HG03558 (cell line): ENCODE measurements around the gene SH3BP1.
A peak's percentile ranks its signal among the peaks of the same experiment; 100 is the strongest.
"Not testable (repeated sequence)": the region's sequence is repeated elsewhere in the genome, so short reads cannot be mapped to it uniquely, and the experiment has no call there.

Experiments
- ATAC-seq: cut with Tn5 transposase; IDR thresholded peaks from one replicate; pipeline ENCODE4 v1.9.1; 2021; ENCODE audit warnings: moderate number of reproducible peaks; ENCODE audit not compliant: unreplicated experiment; ENCODE audit errors: extremely low read depth

Gene SH3BP1

DNA sequence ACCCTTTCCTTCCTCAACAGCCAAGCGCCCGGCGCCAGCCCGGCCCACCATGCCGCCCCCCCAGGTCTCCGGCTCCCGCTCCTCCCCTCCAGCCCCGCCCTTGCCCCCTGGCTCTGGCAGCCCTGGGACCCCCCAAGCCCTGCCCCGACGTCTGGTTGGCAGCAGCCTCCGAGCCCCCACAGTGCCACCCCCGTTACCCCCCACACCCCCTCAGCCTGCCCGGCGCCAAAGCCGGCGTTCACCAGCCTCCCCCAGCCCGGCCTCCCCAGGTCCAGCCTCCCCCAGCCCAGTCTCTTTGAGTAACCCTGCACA lies 15.7 kb downstream of the SH3BP1 start:
- ATAC-seq = no peak

DNA sequence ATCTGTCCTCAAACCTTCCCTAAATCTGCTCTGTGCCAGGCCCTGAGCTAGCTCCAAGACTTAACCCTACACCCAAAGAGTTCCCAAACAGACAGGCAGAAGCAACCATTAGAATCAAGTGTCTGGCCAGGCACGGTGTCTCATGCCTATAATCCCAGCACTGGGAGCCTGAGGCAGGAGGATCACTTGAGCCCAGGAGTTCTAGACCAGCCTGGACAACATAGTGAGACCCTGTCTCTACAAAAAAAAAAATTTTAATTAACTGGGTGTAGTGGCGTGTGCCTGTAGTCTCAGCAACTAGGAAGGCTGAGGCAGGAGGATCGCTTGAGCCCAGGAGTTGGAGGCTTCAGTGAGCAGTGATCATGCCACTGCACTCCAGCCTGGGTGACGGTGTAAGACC lies 17.1 kb downstream of the SH3BP1 start:
- not testable (repeated sequence) for ATAC-seq

DNA sequence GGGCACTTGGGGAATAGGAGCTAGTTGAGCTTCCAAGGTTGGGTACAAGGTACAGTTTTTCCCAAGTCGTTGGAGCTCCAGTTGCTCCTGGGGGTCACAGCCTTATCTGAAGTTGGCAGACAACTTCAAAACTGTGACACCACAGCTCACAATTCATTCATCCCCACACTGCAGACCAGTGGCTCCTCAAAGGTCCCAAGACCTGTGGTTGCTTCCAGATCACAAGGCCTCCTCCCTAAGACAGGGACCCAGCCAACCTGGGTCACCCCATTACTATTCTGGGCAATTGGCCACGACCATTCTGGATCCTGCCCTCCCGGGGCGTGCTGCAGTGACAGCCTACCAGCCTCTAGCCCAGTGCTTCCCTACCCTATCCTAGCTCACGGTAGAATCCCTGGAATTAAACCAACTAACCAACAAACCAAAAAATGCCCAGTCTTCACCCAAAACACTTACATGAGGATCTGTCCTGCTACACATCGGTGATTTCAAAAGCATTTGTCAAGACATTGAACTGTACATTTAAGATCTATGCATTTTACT lies 18.2 kb downstream of the SH3BP1 start:
- ATAC-seq = no peak

DNA sequence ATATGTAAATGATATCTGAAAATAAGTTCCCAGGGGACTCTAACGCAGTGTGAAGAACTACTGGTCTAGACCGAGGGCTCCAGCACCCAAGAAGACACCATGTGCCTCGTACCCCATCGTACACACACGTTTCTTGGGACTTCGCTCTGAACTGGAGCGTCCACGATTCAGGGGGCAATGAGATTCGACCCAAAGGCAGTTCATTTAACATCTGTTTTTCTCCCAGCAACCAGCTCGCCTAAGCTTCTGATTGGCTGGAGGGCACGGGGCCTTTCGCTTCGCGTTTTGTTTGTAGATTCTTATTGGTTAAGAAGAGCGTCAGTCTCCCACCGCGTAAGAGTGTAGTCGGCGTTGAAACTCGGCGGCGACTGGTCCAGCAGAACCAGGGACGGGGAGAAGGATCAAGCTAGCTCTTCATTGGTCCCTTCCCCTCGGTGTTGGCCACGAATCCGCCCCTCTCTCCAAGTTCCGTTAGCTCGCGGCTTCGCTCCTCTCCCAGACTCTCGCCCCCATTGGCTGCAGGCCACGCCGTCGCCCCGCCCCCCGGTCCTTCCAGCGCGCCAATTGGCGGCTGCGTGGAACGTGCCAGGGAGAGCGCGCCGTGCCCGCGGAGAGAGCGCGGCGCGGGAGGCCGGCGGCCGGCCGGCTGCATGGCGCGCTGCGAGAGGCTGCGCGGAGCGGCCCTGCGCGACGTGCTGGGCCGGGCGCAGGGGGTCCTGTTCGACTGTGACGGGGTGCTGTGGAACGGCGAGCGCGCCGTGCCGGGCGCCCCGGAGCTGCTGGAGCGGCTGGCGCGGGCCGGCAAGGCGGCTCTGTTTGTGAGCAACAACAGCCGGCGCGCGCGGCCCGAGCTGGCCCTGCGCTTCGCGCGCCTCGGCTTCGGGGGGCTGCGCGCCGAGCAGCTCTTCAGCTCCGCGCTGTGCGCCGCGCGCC lies 18.9 kb downstream of the SH3BP1 start, which contains the start of gene PDXP:
Gene PDXP (plus strand): TSS at position 591 of the 933 bp plus-strand sequence. CDS start 60 bp downstream, at position 651.
- ATAC-seq = peak; percentile 47

DNA sequence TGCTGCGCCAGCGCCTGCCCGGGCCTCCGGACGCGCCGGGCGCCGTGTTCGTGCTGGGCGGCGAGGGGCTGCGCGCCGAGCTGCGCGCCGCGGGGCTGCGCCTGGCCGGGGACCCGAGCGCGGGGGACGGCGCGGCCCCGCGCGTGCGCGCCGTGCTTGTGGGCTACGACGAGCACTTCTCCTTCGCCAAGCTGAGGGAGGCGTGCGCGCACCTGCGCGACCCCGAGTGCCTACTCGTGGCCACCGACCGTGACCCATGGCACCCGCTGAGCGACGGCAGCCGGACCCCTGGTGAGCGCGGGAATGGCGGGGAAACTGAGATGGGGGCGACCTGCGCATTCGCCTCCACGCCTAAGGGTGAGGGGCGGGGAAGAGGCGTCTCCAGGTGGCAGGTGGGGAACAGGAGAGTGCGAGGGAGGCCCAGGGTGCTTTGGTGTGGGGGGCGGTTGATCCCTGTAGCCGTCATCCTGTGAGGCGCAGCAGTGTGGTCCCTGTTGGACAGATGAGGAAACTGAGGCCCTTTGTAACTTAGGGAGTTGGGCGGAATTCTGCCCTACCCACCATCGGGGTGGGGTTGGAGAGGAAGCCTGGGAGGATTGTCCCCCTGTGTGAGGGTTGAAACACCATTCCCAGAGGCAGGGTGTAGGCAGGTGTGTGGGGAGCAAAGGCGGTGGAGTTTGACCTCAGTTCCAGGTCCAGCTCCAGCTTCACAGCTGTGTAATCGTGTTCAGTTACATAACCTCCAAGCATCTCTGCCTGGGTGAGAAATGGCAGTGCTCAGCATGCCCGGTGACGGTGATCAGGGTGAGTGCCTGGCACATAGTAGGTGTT lies 19.8 kb downstream of the SH3BP1 start:
- ATAC-seq = peak; percentile 5

DNA sequence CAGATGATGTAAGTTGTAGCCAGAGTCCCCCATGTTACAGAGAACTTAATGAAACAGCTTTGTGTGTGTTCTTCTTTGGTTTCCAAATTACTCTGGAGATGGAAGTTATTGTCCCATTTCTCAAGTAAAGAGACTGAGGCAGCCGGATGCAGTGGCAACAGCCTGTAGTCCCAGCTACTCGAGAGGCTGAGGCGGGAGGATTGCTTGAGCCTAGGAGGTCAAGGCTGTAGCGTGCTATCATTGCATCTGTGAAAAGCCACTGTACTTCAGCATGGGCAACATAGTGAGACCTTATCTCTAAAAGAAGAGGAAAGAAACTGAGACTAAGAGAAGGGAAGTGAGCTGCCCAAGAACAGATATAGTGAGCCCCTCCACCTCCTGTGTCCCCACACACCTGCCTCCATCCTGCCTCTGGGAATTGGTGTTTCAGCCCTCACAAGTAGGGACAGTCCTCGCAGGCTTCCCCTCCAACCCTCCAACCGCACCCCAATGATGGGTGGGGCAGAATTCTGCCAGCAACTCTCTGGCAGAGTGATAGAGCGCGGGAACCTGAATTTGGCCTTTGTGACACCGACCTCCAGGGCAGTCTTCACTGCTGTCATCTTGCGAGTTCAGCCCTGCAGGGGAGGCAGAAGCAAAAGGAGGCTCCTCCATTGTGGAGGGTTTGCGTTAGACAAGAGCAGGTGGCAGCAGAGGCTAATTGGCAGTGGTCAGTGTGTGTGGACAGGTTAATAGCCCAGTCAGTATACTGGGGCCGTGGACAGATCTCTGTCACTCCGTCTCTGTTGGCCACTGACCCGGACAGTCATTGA lies 20.6 kb downstream of the SH3BP1 start:
- no peak for ATAC-seq

DNA sequence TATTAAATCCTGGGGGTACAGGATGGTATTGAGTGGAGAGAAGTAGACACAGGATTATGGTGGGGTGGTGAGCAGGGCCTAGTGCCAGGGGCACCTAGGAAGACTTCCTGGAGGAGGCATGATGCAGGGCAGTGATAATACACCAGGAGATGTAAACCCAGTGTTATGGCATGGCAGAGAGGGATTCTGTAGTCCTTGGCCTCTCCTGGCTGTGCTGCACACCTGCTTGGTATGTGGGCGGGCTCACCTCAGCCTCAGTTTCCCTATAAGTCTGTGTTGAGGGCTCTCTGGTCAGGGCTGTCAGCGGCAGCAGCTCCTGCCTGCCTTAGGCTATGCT lies 21.2 kb downstream of the SH3BP1 start:
- no peak for ATAC-seq

DNA sequence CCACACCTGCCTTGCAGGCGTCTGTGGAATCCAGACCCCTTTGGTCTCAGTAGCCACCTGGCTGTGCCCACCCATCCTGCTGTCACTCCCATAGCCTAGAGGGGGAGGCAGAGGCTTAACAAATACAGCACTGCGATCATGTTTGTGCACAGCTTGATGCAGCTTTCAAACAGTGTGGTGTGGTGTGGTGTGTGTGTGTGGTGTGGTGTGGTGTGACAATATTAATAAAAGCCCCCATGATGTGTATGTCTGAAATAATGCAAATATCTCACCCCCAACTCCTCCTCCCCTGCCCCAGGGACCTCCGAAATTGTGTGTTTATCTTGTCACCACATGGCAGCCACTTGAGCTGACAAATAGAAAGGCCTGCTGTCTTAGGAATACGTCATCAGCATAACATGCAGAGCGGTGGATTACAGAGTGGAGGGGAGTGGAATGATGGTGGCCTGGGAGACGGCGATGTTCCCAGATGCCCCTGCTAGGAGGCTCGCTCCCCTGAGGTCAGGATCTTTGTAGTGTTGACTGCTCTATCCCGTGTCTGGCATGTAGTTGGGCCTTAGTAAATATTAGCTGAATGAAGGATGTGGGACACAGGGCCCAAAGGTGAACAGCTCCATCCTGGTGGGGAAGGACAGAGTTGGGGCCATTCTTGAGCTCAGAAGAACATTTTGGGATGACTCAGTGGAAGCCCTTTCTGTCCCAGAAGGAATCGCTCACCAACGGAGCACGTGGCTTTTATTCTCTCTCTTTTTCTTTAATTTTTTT lies 21.9 kb downstream of the SH3BP1 start:
- ATAC-seq = no peak

DNA sequence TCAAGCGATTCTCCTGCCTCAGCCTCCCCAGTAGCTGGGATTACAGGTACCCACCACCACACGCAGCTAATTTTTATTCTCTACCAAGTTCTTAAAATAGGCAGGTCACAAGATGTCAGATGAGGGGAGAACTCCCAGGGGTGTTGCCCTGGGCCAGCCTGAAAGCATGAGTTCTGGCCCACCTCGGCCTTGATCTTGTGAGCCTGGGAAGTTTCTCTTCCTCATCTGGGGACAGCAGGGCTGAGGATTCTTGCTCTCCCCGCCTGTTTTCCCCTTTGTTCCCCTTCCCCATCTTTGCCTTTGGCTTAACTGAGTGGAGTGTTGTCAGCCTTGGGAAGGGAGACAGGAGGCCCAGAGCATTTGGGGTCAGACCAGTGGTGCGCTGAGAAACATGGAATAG lies 22.6 kb downstream of the SH3BP1 start:
- no peak for ATAC-seq

DNA sequence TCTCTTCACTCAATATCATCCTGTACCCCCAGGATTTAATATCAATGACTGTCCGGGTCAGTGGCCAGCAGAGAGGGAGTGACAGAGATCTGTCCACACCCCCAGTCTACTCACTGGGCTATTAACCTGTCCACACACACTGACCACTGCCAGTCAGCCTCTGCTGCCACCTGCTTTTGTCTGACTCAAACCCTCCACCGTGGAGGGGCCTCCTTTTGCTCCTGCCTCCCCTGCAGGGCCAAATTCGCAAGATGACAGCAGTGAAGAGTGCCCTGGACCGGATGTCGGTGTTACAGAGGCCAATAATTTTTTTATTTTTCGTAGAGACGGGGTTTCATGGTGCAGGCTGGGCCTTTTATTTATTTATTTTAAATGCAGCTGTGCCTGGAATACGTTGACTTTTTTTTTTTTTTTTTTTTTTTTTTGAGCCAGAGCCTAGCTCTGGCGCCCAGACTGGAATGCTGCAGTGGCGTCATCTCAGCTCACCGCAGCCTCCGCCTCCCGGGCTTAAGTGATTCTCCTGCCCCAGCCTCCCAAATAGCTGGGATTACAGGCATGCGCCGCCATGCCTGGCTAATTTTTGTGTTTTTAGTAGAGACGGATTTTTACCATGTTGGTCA lies 24.2 kb downstream of the SH3BP1 start:
- ATAC-seq = no peak

DNA sequence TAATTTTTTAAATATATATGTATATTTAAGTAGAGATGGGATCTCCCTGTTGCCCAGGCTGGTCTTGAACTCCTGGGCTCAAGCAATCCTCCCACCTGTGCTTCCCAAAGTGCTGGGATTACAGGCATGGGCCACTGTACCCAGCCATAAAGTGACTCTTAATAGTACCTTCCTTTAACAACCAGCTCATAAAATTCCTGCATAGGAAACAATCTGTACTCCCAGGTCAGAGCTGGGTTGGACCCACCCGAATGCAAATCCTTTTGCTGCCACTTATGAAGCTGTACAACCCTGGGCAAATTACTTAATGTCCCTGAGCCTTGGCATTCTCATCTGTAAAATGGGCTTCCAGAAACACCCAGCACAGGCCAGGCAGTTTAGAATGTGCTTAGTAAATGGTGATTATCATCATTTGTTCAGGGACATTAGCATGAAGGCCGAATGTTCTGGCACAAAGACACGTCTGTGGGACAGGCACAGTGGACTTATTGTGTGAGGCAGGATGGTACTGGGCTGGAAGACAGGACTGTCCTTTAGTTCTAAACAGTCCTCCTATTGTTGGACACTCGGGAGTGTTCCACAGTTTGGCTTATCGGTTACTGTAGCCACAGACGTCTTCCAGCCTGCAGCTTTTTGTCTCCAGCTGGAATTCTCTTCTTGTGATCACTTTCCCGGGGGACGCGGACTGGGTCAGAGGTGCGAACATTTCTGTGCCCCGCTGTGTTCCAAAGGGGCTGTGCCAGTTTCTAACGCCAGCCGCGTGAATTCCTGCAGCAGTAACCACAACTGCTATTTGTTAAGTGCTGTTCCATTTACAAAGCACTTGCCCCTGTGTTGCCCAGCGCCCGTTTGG lies 25.0 kb downstream of the SH3BP1 start:
- ATAC-seq = no peak

DNA sequence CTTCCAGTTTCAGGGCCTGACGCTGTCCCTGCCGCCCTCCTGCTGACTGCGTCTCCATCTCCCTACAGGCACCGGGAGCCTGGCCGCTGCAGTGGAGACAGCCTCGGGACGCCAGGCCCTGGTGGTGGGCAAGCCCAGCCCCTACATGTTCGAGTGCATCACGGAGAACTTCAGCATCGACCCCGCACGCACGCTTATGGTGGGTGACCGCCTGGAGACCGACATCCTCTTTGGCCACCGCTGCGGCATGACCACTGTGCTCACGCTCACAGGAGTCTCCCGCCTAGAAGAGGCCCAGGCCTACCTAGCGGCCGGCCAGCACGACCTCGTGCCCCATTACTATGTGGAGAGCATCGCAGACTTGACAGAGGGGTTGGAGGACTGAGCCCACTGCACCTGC lies 26.0 kb downstream of the SH3BP1 start:
- no peak for ATAC-seq

DNA sequence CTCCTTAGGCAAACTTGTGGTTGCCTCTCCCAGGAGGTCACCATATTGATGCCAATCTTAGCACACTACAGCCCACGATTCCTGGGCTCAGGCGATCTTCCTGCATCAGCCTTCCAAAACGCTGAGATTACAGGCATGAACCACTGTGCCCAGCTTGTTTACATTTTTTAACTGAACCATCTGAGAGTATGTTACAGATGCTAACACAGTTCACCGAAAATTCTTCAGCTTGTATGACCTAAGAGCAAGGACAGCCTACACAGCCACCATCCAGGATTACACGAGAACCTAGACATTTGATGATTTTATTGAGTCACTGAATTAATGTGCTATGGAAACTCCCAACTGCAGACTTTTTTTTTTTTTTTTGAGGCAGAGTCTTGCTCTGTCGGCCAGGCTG lies 30.1 kb downstream of the SH3BP1 start:
- ATAC-seq = no peak

DNA sequence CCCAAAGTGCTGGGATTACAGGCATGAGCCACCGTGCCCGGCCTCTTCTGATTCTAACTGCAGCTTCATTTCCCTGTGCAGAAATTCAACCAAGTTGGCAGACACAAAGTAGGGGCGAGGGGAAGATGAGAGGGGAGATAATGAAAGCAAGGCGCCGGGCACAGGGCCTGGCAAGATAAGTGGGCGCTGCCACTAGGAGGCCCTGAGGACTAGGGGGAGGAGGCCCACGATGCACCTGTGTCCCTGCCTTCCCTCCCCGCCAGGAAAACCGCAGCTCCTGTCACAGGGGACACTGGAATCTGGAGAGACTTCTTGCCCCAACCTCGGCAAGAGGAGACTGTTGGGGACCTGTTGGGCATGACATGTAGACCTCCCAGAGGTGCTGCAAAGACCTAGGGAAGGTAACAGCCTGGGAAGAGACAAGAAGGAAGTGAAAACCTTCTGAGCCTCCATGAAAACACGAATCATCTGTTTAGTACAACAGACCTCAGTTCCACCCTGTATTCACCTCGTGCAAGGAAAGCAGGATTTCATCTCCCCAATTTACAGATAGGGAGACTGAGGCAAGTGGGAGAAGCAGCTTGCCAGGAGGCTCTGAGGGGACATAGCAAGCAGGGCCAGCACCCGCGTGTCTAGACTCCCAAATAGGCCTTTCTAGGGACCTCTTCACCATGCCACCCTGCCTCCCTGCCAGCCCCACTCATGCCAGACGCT lies 32.9 kb downstream of the SH3BP1 start:
- no peak for ATAC-seq

DNA sequence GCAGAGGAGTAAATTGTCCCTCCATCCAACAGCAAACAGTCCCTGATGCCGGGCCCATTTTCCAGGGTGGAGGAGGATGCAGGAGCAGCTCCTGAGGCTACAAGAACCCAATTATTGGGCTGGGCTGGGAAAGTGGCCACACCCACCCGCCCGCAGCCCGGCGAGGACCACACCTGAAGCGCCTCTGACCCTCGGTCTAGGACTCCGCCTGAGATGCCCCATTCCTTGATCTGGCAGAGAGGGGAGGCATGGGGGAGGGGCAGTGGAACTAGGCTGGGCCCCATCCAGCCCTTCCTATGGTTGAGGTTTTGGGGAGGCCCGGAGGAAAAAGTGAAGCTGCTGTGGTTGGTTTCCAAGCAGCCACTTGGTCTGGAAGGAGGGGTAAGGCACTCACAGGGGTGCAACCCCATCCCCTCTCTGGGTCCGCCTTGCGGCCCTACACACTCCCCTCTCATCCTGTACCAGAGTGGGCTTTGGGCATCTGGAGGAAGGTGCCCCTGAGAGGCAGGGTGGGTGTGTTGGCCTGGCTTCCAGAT lies 33.5 kb downstream of the SH3BP1 start:
- ATAC-seq = no peak

DNA sequence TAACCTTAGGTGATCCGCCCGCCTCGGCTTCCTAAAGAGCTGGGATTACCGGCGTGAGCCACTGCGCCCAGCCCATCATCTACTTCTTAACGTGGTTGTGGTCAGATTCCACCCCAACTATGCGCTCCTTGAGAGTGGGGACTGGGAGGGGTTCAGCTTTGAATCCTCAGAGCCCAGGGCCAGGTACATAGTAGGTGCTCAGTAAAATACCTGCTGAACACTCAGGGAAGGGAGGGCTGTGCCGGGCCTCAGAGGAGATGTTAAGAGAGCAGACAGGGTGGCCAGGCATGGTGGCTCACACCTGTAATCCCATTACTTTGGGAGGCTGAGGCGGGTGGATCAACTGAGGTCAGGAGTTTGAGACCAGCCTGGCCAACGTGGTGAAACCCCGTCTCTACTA lies 34.8 kb downstream of the SH3BP1 start:
- no peak for ATAC-seq
